ENCODE measurements around the gene UBALD2. TPM values are rescaled to one million over a fixed set of nuclear protein-coding genes. Genes with fewer than 3 reads are reported as not detected.
"Not testable (repeated sequence)": the region's sequence is repeated elsewhere in the genome, so short reads cannot be mapped to it uniquely, and the experiment has no call there.

The UBALD2 gene
- total and polyA plus RNA-seq, 9 donors: 3.6 to 21.9 (median 13.9) TPM

DNA sequence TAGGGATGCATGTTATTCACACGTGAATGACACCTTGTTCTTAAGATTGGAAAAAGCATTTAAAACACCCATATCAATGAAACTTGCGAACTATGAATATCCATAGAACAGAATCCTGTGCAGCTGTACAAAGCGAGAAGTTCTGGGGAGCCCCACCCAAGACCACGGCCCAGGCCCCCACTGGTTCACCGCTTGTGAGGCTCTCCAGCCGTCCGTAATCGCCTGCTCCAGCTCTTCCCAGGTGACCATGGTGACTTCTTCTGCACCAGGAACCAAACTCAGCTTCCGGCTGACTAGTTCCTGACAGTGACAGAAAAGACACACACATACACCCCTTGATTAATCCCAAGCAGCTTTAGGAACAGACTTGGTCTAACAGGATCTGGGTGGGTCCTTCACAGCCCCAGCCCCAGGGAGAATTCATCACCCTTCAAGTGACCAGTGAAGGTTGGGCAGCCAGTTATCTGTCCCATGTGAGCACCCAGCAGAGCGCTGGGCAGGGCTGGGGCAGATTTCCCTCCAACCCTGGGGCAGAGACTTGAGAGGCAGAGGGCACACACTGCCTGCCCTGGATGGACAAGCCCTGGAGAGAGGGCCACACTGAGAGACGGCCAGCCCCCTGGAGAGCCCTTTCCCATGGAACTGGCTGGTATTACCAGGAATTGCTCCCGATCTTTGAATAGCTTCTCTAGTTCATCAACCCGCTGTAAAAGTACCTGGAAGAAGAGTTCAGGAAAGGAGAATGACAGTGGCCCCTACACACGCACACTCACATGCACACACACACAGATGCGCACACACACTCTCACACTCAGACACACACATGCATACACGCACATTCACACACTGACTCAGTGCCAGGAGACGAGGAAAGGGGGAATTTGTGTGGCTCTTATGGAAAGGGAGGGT is 39.3 kb downstream of the UBALD2 start:
- TF ChIP-seq, protein P1, sequence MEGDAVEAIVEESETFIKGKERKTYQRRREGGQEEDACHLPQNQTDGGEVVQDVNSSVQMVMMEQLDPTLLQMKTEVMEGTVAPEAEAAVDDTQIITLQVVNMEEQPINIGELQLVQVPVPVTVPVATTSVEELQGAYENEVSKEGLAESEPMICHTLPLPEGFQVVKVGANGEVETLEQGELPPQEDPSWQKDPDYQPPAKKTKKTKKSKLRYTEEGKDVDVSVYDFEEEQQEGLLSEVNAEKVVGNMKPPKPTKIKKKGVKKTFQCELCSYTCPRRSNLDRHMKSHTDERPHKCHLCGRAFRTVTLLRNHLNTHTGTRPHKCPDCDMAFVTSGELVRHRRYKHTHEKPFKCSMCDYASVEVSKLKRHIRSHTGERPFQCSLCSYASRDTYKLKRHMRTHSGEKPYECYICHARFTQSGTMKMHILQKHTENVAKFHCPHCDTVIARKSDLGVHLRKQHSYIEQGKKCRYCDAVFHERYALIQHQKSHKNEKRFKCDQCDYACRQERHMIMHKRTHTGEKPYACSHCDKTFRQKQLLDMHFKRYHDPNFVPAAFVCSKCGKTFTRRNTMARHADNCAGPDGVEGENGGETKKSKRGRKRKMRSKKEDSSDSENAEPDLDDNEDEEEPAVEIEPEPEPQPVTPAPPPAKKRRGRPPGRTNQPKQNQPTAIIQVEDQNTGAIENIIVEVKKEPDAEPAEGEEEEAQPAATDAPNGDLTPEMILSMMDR (IDR thresholded peaks at IDR 0.05): no peak
- TF ChIP-seq EP300 (IDR thresholded peaks at IDR 0.05) (no peak), POLR2A (IDR thresholded peaks at IDR 0.05) (no peak)
- Histone ChIP-seq H3K27me3 (no peaks in the 10 kb centered on the region), H3K9me3 (no peaks in the 10 kb centered on the region), H3K4me1 (ENCODE audit: insufficient read depth) (no peaks in the 10 kb centered on the region), H3K36me3 (no peaks in the 10 kb centered on the region), H3K4me3 (no peak overlapping the region), H3K27ac (no peak overlapping the region)
- 81 to 86% (median 84%) methylated on average over 17 of the region's 17 CpGs for WGBS, 3 donors
- DNase-seq: no peak
- intact Hi-C loops (cut with DNase I): loop anchor here in 3 of 4 donors (2.0 to 10.0 kb wide), 3 partner anchors 92 to 200 kb away; partner anchors contain the start of gene RHBDF2 (in 1 of the 3)

DNA sequence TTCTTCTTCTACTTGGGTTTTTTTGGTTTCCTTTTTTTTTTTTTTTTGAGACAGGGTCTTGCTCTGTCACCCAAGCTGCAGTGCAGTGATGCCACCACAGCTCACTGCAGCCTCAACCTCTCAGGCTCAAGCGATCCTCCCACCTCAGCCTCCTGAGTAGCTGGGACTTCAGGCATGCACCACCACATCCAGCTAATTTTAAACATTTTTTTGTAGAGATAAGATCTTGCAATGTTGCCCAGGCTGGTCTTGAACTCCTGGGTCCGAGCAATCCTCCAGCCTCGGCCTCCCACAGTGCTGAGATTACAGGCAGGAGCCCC is 39.9 kb downstream of the UBALD2 start:
- H3K36me3 ChIP-seq; H3K9me3 ChIP-seq; DNase-seq; H3K27ac ChIP-seq; H3K4me3 ChIP-seq; H3K4me1 ChIP-seq (ENCODE audit: insufficient read depth); H3K27me3 ChIP-seq: not testable (repeated sequence)
- WGBS, 3 donors: 86 to 94% (median 90%) methylated on average over 3 of the region's 3 CpGs
- intact Hi-C loops (cut with DNase I): loop anchor here in 3 of 4 donors (2.0 to 10.0 kb wide), 3 partner anchors 92 to 200 kb away; partner anchors contain the start of gene RHBDF2 (in 1 of the 3)

GRCh38 chr17:76307299-76307965 is 42.3 kb downstream of the UBALD2 start:
- TF ChIP-seq, protein P1 (IDR thresholded peaks at IDR 0.05): no peak
- TF ChIP-seq POLR2A (IDR thresholded peaks at IDR 0.05) (no peak), EP300 (IDR thresholded peaks at IDR 0.05) (no peak)
- WGBS, 3 donors: 93 to 96% (median 95%) methylated on average over 58 of the region's 58 CpGs
- Histone ChIP-seq H3K27ac (no peak overlapping the region), H3K4me3 (no peak overlapping the region), H3K27me3 (no peaks in the 10 kb centered on the region), H3K36me3 (no peaks in the 10 kb centered on the region), H3K4me1 (ENCODE audit: insufficient read depth) (no peaks in the 10 kb centered on the region), H3K9me3 (no peaks in the 10 kb centered on the region)
- intact Hi-C loops (cut with DNase I): loop anchor here in 3 of 4 donors (2.0 to 10.0 kb wide), 3 partner anchors 85 to 197 kb away; partner anchors contain the start of gene RHBDF2 (in 1 of the 3)
- DNase-seq: peak in 1 of 5 donors; percentile 34

GRCh38 chr17:76307966-76308338 is 42.8 kb downstream of the UBALD2 start, which contains the start of gene QRICH2:
Gene QRICH2 (minus strand): TSS chr17:76308276. CDS start chr17:76307998, 278 bp downstream.
- no peaks in the 10 kb centered on the region for H3K36me3 ChIP-seq
- intact Hi-C loops (cut with DNase I): loop anchor here in 3 of 4 donors (2.0 to 10.0 kb wide), 3 partner anchors 85 to 197 kb away; partner anchors contain the start of gene RHBDF2 (in 1 of the 3)
- H3K4me1 ChIP-seq (ENCODE audit: insufficient read depth): no peaks in the 10 kb centered on the region
- H3K27ac ChIP-seq: no peak within 1 kb of the TSS
- no peaks in the 10 kb centered on the region for H3K27me3 ChIP-seq
- TF ChIP-seq EP300 (IDR thresholded peaks at IDR 0.05) (no peak), POLR2A (IDR thresholded peaks at IDR 0.05) (no peak)
- TF ChIP-seq, protein P1 (IDR thresholded peaks at IDR 0.05): no peak
- WGBS, 3 donors: 95 to 96% (median 95%) methylated on average over 44 of the region's 44 CpGs
- DNase-seq: peak in 1 of 5 donors; percentile 29
- H3K9me3 ChIP-seq: no peaks in the 10 kb centered on the region
- H3K4me3 ChIP-seq: no peak within 1 kb of the TSS
